SU-DHL-6 (cell line): Measurements from ENCODE around the gene MAP3K1.
A peak's percentile ranks its signal among the peaks of the same experiment; 100 is the strongest.

ENCODE experiments used
- H2AFZ ChIP-seq: fragments of 200-600 bp; sonication (generic); 2 replicates; pipeline ENCODE4 v1.6.1; 2014; ENCODE audit warnings: low read depth, mild to moderate bottlenecking, moderate library complexity, mixed read lengths, antibody characterized with exemption, low read length; ENCODE audit not compliant: severe bottlenecking
- H3F3A ChIP-seq: fragments of 200-600 bp; shearing (Covaris generic); 2 replicates; pipeline ENCODE4 v1.6.0; 2016; ENCODE audit warnings: antibody characterized with exemption, mild to moderate bottlenecking; ENCODE audit not compliant: insufficient read depth
- H3K27ac ChIP-seq: fragments of 200-600 bp; sonication (generic); 2 replicates; pipeline ENCODE4 v1.5.1; 2016; ENCODE audit warnings: low read depth, mild to moderate bottlenecking, low read length, moderate library complexity, mixed read lengths
- H3K27me3 ChIP-seq: fragments of 200-600 bp; sonication (generic), shearing (Covaris generic); 2 replicates; pipeline ENCODE4 v1.6.0; 2014; ENCODE audit warnings: mild to moderate bottlenecking, low read length
- H3K36me3 ChIP-seq: fragments of 200-600 bp; sonication (generic); 2 replicates; pipeline ENCODE4 v1.6.1; 2014; ENCODE audit warnings: mild to moderate bottlenecking, low read length, mixed read lengths
- H3K4me2 ChIP-seq: fragments of 300-600, 200-600 bp; shearing (Covaris generic), sonication (generic); 2 replicates; pipeline ENCODE4 v1.6.0; 2014; ENCODE audit warnings: low read length, low read depth, mild to moderate bottlenecking; ENCODE audit not compliant: poor library complexity, severe bottlenecking
- H3K4me3 ChIP-seq: fragments of 200-600 bp; sonication (generic); 2 replicates; pipeline ENCODE4 v1.5.1; 2014; ENCODE audit warnings: antibody characterized with exemption, low read length, mild to moderate bottlenecking, mixed read lengths; ENCODE audit not compliant: insufficient read depth, poor library complexity, severe bottlenecking
- H3K79me2 ChIP-seq: fragments of 200-600 bp; sonication (generic); 2 replicates; pipeline ENCODE4 v1.6.1; 2014; ENCODE audit warnings: mild to moderate bottlenecking, low read length, moderate library complexity; ENCODE audit not compliant: insufficient read depth
- H3K9ac ChIP-seq: fragments of 200-600 bp; sonication (generic); 2 replicates; pipeline ENCODE4 v1.7.0; 2014; ENCODE audit warnings: mild to moderate bottlenecking, low read length
- H3K9me2 ChIP-seq: fragments of 200-600 bp; sonication (generic); replicated peaks from 2 replicates; pipeline ENCODE4 v1.6.1; 2014; ENCODE audit warnings: low read length; ENCODE audit not compliant: insufficient read depth
- H3K9me3 ChIP-seq: fragments of 200-600 bp; sonication (generic); 2 replicates; pipeline ENCODE4 v1.6.1; 2014; ENCODE audit warnings: low read length, mixed read lengths; ENCODE audit not compliant: insufficient read depth
- H4K20me1 ChIP-seq: fragments of 200-600 bp; sonication (generic); 2 replicates; pipeline ENCODE4 v1.6.1; 2014; ENCODE audit warnings: low read depth, mild to moderate bottlenecking, antibody characterized with exemption, low read length, moderate library complexity, mixed read lengths
- CTCF ChIP-seq: fragments of 200-600 bp; sonication (generic); IDR thresholded peaks from one replicate; pipeline ENCODE4 v1.5.1; 2017; ENCODE audit warnings: antibody characterized with exemption, mild to moderate bottlenecking, low read length, moderate library complexity; ENCODE audit not compliant: insufficient read depth, poor library complexity, severe bottlenecking
- EZH2phosphoT487 ChIP-seq: fragments of 200-600 bp; sonication (generic), shearing (Covaris generic); conservative IDR thresholded peaks from 2 replicates; pipeline ENCODE4 v1.6.1; 2018; ENCODE audit warnings: mild to moderate bottlenecking, antibody characterized with exemption, low read length, moderate library complexity, mixed read lengths

Gene MAP3K1

GRCh38 chr5:56812110-56812509, 3.2 kb upstream of the MAP3K1 start:
- H3K27ac ChIP-seq: no peak overlapping the region
- H3K9me2 ChIP-seq: no peaks in the 10 kb centered on the region
- no peaks in the 10 kb centered on the region for H4K20me1 ChIP-seq
- H3K36me3 ChIP-seq: no peaks in the 10 kb centered on the region
- no peak overlapping the region for H3K4me2 ChIP-seq
- H3K79me2 ChIP-seq: peaks cover 12% of the 10 kb centered on the region
- H3F3A ChIP-seq: 0 out of 2 replicates have a peak, but pooled peaks cover 5% of the 10 kb centered on the region
- H3K9me3 ChIP-seq: no peaks in the 10 kb centered on the region
- no peaks in the 10 kb centered on the region for H3K27me3 ChIP-seq
- H3K4me3 ChIP-seq: no peak overlapping the region
- no peak overlapping the region for H3K9ac ChIP-seq
- no peak for TF ChIP-seq EZH2phosphoT487
- TF ChIP-seq CTCF: no peak
- no peak overlapping the region for H2AFZ ChIP-seq

- Histone ChIP-seq H3F3A (peaks cover 5% of the 10 kb centered on the region; the same call in 1 of the 2 replicates), H3K27me3 (no peaks in the 10 kb centered on the region), H3K4me3 (no peak overlapping the region), H3K9me3 (no peaks in the 10 kb centered on the region), H3K9me2 (no peaks in the 10 kb centered on the region), H3K4me2 (no peak overlapping the region), H3K79me2 (peaks cover 23% of the 10 kb centered on the region), H4K20me1 (0 out of 2 replicates have a peak, but pooled peaks cover 3% of the 10 kb centered on the region), H3K9ac (no peak overlapping the region), H2AFZ (no peak overlapping the region), H3K27ac (no peak overlapping the region), H3K36me3 (no peaks in the 10 kb centered on the region)
- TF ChIP-seq CTCF: no peak
- TF ChIP-seq EZH2phosphoT487: no peak
Observed at GRCh38 chr5:56813302-56813701, 2.0 kb upstream of the MAP3K1 start.

- H3K79me2 ChIP-seq: peaks cover 34% of the 10 kb centered on the region
- peaks cover 3% of the 10 kb centered on the region; the same call in 1 of the 2 replicates for H4K20me1 ChIP-seq
- H3K9ac ChIP-seq: peak overlapping the region; percentile 70
- no peaks in the 10 kb centered on the region; the same call in 1 of the 2 replicates for H3K36me3 ChIP-seq
- H2AFZ ChIP-seq: peak overlapping the region; percentile 96
- H3K27ac ChIP-seq: peak overlapping the region; percentile 58
- TF ChIP-seq EZH2phosphoT487: no peak
- no peak for TF ChIP-seq CTCF
- peaks cover 5% of the 10 kb centered on the region; the same call in 1 of the 2 replicates for H3F3A ChIP-seq
- H3K4me3 ChIP-seq: peak overlapping the region; percentile 60
- H3K9me2 ChIP-seq: no peaks in the 10 kb centered on the region
- H3K4me2 ChIP-seq: peak overlapping the region; percentile 90
- H3K27me3 ChIP-seq: no peaks in the 10 kb centered on the region
- H3K9me3 ChIP-seq: no peaks in the 10 kb centered on the region
Observed at GRCh38 chr5:56814361-56814962, 887 bp upstream of the MAP3K1 start.
